GM19324 (cell line): ENCODE measurements around the gene DOK5.

ENCODE experiments used
- ATAC-seq: cut with Tn5 transposase; IDR thresholded peaks from one replicate; pipeline ENCODE4 v1.9.1; 2021; ENCODE audit warnings: mild to moderate bottlenecking, moderate library complexity; ENCODE audit not compliant: unreplicated experiment, low FRiP score

DOK5 gene

GRCh38 chr20:54555150-54555549, 79.8 kb downstream of the DOK5 start:
- no peak for ATAC-seq

GRCh38 chr20:54556406-54556805, 81.0 kb downstream of the DOK5 start:
- no peak for ATAC-seq

GRCh38 chr20:54557806-54558590, 82.6 kb downstream of the DOK5 start:
- no peak for ATAC-seq

DNA sequence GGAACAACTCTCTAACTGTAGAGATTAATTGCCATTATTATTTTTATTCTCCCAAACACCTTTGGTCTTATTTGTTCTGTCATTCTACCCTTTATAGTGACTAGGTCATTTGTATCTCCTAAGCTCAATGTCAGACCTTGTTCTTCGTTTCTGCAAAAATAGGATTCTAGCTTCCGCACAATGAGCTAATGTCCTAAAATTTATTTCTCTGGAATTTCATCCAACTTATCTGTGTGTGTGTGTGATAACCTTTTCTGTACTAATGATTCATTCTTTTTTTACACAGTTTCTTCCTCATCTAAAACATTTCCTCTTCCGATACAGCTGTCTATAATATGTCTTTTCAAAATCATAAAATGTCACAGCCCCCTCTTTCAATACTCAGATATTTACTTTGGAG, 84.5 kb downstream of the DOK5 start:
- no peak for ATAC-seq

DNA sequence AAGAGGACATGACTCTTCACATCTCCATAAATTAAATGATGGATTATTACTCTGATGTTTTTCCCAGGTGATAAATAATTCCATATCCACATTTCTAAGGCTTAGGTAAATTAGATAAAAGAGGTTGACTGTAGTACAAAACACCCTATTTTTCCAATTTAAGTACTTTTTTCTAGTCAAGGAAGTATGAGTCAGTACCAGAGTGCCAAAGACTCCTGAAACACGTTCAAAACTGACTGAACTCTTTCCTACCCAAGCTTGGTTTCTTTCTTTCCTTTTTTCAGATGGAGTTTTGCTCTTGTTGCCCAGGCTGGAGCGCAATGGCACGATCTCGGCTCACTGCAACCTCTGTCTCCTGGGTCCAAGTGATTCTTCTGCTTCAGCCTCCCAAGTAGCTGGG, 85.0 kb downstream of the DOK5 start:
- ATAC-seq: no peak

- ATAC-seq: no peak
Observed at GRCh38 chr20:54565255-54565654, 89.9 kb downstream of the DOK5 start.

- no peak for ATAC-seq
Observed at GRCh38 chr20:54566031-54566688, 90.8 kb downstream of the DOK5 start.

- ATAC-seq: no peak
Observed at GRCh38 chr20:54570561-54570960, 95.2 kb downstream of the DOK5 start.

- no peak for ATAC-seq
Observed at GRCh38 chr20:54572665-54573435, 97.5 kb downstream of the DOK5 start.

- no peak for ATAC-seq
Observed at GRCh38 chr20:54573838-54574237, 98.4 kb downstream of the DOK5 start.

GRCh38 chr20:54576518-54576917, 101.1 kb downstream of the DOK5 start:
- ATAC-seq: no peak

DNA sequence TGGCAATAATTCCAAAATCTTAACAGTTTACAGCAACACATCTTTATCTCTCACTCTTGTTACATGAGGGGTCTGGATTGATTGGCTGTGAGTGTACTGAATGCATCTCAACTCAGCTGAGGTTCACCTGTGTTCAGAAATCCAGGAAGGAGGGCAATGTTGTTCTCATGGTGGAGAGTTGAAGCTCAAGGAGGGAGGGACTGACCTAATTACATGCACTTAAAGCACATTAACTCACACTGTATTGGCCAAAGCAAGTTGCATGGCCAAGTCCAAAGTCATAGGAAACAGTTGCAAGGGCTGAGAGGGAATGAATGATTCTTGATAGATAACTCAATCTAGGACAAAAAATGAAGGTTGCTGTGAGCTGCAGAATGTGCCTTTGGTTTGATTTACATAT, 102.2 kb downstream of the DOK5 start:
- ATAC-seq: no peak

DNA sequence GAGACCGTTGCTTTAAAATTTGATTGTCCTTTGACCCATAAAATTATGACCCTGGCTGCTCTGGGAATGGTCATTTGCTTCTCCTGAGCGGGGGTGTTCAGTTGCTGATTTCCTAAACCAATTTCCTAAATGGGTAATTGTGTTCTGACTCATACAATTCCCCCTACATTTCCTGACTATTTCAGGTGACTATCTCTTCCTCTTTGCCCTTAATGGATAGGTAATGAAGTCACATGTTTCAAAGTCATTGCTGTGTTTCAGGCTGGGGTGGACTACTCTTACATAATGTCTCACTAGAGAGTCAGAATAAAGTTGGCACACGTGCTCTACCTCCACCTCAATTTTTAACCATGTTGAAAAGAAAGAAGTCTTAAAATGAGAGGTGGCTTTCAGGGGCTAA, 109.8 kb downstream of the DOK5 start:
- no peak for ATAC-seq

GRCh38 chr20:54587408-54587807, 112.0 kb downstream of the DOK5 start:
- no peak for ATAC-seq

DNA sequence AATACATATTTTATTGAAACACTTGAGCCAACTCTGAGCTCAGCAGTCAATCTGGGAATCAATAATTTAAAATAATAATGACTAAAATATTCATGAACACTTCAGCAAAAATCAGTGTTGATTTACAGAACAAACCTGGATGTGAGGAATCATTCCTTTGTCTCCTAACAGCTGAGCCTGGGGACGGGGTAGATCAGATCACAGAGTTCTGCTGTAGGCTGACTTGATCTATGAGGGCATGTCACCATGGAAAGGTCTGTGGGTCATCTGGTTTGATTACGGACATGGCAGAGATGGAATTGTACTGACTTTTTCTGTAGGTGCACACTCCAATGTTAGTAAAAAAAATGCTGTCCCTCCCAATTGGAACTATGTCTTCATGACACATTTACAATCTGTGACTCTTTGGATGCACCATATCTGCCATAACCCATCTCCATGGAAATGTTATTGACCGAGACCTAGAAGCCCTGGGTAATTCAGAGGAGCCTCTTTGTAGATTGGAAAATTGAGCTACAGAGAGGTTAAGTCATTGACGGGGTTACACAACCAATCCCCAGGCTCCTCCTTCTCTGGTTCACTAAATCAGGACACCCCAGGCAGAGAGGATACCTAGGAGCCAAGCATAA, 114.1 kb downstream of the DOK5 start:
- ATAC-seq: no peak

DNA sequence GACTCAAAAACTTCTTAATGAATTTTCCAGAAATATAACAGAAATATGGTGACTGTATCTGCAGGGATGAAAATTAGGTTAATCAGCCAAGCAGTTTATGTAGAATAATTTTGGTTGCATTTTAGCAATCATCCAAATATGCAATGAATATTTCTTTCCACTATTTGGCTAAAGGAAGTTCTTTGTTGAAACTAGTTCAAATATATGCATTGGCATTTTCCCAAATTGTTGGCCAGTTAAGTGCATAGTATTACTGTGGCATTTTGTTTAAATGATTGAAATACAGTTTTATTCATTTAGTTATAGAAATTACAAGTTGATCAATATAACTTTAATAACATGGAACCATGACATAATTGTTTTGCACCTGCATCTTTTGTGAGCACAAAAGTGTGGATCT, 115.5 kb downstream of the DOK5 start:
- no peak for ATAC-seq

- no peak for ATAC-seq
Observed at GRCh38 chr20:54596651-54597050, 121.3 kb downstream of the DOK5 start.

DNA sequence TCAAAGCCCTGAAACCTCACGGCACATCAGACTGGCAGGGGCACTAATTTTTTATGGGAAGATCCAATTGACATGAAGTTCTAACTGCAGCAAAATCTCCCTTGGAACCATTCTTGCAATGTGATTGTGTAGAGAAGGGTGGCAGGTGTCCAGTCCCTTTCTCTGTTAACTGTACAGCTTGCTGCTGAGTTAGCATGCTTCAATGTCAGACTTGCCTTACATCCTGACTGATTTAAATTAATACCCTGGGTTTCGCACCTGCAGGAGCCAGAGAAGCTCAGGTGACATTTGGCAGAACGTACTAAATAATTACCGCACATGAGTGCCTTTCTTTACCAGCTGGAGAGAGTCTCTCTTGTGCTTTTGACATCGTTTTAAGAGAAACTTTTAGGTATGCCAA, 123.0 kb downstream of the DOK5 start:
- ATAC-seq: no peak

- ATAC-seq: no peak
Observed at GRCh38 chr20:54600634-54601033, 125.2 kb downstream of the DOK5 start.

DNA sequence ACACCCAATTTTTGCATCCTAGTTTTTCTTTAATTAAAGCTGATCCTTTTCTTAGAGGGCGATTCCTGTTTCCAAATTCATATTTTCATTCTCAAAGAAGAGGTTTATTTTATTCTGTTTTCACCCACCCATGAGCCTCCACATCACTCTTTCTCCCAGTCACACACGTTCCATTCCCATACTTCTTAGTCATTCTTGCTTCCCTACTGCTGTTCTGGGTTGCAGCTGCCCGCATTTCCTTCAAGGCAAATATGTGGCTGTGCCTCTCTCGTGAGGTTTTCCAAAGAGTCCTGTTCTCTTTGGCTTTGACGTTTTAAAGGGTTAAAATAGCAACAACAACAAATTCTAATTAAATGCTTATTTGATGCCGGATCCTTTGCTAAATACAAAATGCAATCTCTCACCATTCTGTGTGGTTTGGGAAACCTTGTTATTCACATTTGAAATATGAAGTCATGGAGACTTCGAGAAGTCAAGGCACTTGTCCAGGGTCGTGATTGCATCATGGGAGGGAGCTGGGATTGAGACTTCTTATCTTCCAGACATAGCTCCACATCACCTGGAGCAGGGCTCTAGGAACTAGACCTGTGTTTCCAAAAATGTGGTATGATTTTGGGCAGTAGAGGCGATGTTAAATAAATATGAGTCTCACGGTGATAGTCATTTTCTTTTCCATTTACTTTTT, 126.6 kb downstream of the DOK5 start:
- no peak for ATAC-seq
